Measurements from ENCODE around the gene TTN.
"Not testable (repeated sequence)": the region's sequence is repeated elsewhere in the genome, so short reads cannot be mapped to it uniquely, and the experiment has no call there.

TTN gene

DNA sequence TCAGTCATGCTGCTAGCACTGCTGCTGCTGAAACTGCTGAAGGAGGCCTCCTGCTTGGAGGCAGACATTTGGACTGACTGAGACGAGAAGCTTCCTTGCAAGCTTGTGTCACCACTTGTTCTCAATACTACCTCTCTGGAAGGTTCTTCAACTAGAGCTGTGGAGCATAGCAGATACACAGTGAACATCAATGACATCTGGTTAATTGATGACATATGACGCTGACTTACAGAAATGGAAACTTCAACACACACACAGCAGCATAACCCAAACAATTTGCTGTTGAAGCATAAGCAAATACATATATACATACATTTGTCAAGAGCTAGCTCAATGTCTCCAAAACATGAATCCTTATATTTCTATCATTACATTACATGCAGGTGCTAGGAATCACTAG is 279.6 kb downstream of the TTN start:
- no peak overlapping the region for H2AFZ ChIP-seq (ENCODE audit: low read length, unreplicated experiment)
- peaks cover 54% of the 10 kb centered on the region for H3K79me2 ChIP-seq (ENCODE audit: control insufficient read depth, insufficient read depth, low read length, unreplicated experiment)
- H3K4me3 ChIP-seq (ENCODE audit: low read depth, low read length), result no peak overlapping the region
- H3K36me3 ChIP-seq (ENCODE audit: insufficient read depth, low read length), result peaks cover 19% of the 10 kb centered on the region; the same call in 1 of the 2 replicates
- H3K27ac ChIP-seq (ENCODE audit: low read depth, low read length), result no peak overlapping the region
- peaks cover 8% of the 10 kb centered on the region for H3K4me1 ChIP-seq (ENCODE audit: control insufficient read depth, insufficient read depth, low read length, unreplicated experiment)
- no peaks in the 10 kb centered on the region for H3K27me3 ChIP-seq (ENCODE audit: insufficient read depth, low read length)

DNA sequence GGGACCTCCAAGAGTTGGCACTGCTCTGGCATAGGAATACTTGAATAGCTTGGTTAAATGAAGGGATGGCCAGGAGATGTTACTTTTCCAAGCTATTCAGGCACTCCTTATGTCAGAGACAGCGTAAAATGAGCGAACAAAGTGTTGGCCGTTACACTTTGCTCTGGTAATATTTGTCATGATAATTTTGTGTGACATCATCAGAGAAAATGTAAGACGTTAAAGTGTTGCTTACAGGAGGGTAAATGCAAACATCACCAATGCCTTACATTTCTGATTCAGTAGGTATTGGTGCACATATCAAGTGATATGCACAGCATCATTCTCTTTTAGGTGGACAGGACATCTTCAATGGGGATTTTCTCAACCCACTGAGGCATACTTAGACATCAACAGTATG is 281.0 kb downstream of the TTN start:
- Histone ChIP-seq H3K27ac (ENCODE audit: low read depth, low read length) (no peak overlapping the region), H3K4me3 (ENCODE audit: low read depth, low read length) (no peak overlapping the region), H3K79me2 (ENCODE audit: control insufficient read depth, insufficient read depth, low read length, unreplicated experiment) (peaks cover 50% of the 10 kb centered on the region), H3K27me3 (ENCODE audit: insufficient read depth, low read length) (no peaks in the 10 kb centered on the region), H3K4me1 (ENCODE audit: control insufficient read depth, insufficient read depth, low read length, unreplicated experiment) (peaks cover 8% of the 10 kb centered on the region), H2AFZ (ENCODE audit: low read length, unreplicated experiment) (no peak overlapping the region), H3K36me3 (ENCODE audit: insufficient read depth, low read length) (peaks cover 9% of the 10 kb centered on the region; the same call in 1 of the 2 replicates)

DNA sequence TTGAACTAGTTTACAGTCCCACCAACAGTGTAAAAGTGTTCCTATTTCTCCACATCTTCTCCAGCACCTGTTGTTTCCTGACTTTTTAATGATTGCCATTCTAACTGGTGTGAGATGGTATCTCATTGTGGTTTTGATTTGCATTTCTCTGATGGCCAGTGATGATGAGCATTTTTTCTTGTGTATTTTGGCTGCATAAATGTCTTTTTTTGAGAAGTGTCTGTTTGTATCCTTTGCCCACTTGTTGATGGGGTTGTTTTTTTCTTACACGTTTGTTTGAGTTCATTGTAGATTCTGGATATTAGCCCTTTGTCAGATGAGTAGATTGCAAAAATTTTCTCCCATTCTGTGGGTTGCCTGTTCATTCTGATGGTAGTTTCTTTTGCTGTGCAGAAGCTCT is 281.8 kb downstream of the TTN start:
- not testable (repeated sequence) for H3K27me3 ChIP-seq (ENCODE audit: insufficient read depth, low read length); H3K27ac ChIP-seq (ENCODE audit: low read depth, low read length); H3K36me3 ChIP-seq (ENCODE audit: insufficient read depth, low read length); H3K4me3 ChIP-seq (ENCODE audit: low read depth, low read length); H2AFZ ChIP-seq (ENCODE audit: low read length, unreplicated experiment); H3K4me1 ChIP-seq (ENCODE audit: control insufficient read depth, insufficient read depth, low read length, unreplicated experiment)
- peaks cover 45% of the 10 kb centered on the region for H3K79me2 ChIP-seq (ENCODE audit: control insufficient read depth, insufficient read depth, low read length, unreplicated experiment)

DNA sequence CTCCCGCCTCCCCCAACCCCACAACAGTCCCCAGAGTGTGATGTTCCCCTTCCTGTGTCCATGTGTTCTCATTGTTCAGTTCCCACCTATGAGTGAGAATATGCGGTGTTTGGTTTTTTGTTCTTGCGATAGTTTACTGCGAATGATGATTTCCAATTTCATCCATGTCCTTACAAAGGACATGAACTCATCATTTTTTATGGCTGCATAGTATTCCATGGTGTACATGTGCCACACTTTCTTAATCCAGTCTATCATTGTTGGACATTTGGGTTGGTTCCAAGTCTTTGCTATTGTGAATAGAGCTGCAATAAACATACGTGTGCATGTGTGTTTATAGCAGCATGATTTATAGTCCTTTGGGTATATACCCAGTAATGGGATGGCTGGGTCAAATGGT is 282.2 kb downstream of the TTN start:
- H2AFZ ChIP-seq (ENCODE audit: low read length, unreplicated experiment); H3K27me3 ChIP-seq (ENCODE audit: insufficient read depth, low read length); H3K4me3 ChIP-seq (ENCODE audit: low read depth, low read length); H3K27ac ChIP-seq (ENCODE audit: low read depth, low read length); H3K36me3 ChIP-seq (ENCODE audit: insufficient read depth, low read length); H3K4me1 ChIP-seq (ENCODE audit: control insufficient read depth, insufficient read depth, low read length, unreplicated experiment): not testable (repeated sequence)
- peaks cover 41% of the 10 kb centered on the region for H3K79me2 ChIP-seq (ENCODE audit: control insufficient read depth, insufficient read depth, low read length, unreplicated experiment)

DNA sequence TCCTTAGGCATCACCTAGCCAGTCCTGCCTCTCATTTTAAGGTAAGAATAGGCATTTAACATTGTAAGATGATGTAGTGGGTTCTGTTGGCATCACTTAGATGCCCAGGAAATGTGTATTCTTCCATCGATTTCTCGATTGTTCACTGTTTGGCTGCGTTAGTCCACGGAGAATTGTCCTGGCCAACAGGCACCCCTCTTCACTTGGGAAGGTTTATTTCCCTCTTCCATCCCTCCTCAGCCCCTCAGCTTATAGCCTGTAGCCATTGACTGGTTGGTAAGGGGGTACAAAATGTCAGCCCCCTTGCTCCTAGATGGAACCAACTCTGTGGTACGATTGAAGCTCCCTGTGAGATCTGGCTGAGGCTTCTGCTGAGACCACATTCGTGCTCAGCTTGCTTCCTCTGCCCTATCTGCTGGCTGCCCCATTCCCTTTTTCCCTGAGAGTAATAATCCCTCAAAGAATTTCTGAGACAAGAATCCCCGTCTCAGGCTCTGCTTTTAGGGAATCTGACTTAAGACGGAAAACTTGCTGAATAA is 283.6 kb downstream of the TTN start:
- peak overlapping the region; percentile 98 for H2AFZ ChIP-seq (ENCODE audit: low read length, unreplicated experiment)
- H3K79me2 ChIP-seq (ENCODE audit: control insufficient read depth, insufficient read depth, low read length, unreplicated experiment), result peaks cover 41% of the 10 kb centered on the region
- H3K4me1 ChIP-seq (ENCODE audit: control insufficient read depth, insufficient read depth, low read length, unreplicated experiment), result no peaks in the 10 kb centered on the region
- H3K36me3 ChIP-seq (ENCODE audit: insufficient read depth, low read length), result 0 out of 2 replicates have a peak, but pooled peaks cover 8% of the 10 kb centered on the region
- peak overlapping the region; percentile 36 for H3K27ac ChIP-seq (ENCODE audit: low read depth, low read length)
- peak overlapping the region; percentile 99 for H3K4me3 ChIP-seq (ENCODE audit: low read depth, low read length)
- H3K27me3 ChIP-seq (ENCODE audit: insufficient read depth, low read length), result no peaks in the 10 kb centered on the region

DNA sequence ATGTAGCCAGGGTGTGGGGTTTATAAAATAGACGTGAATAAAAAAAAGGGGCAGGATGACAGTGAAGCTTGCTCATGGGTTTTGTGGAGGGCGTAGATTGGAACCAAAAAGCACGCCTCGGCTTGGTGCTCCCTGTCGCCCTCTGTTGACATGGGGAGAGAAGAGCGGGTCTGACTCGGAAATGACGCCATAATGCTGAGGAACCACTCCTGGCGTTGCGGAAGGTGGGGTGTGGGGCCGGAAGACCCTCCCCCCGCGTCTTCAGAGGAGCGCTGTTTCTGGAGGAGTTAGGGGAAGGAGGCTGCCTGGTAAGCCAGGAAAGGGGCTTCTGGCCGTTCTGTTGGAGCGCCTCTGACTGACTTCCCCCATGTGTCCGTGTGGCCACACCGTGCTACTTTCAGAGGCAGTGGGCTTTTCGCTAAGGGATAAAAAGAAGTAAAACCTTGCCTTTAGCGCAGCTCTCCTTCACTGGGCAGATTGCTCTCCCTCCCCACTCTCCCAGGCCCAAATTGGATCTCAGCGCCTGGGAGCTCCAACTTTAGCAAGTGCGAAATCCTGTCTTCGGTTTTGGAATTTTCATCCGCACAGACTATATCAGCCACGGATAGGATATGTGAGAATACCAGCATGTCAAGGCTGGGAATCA is 284.1 kb downstream of the TTN start:
- Histone ChIP-seq H3K36me3 (ENCODE audit: insufficient read depth, low read length) (0 out of 2 replicates have a peak, but pooled peaks cover 8% of the 10 kb centered on the region), H3K4me1 (ENCODE audit: control insufficient read depth, insufficient read depth, low read length, unreplicated experiment) (no peaks in the 10 kb centered on the region), H2AFZ (ENCODE audit: low read length, unreplicated experiment) (peak overlapping the region; percentile 98), H3K27ac (ENCODE audit: low read depth, low read length) (peak overlapping the region; percentile 36), H3K27me3 (ENCODE audit: insufficient read depth, low read length) (no peaks in the 10 kb centered on the region), H3K79me2 (ENCODE audit: control insufficient read depth, insufficient read depth, low read length, unreplicated experiment) (peaks cover 40% of the 10 kb centered on the region), H3K4me3 (ENCODE audit: low read depth, low read length) (peak overlapping the region; percentile 99)

DNA sequence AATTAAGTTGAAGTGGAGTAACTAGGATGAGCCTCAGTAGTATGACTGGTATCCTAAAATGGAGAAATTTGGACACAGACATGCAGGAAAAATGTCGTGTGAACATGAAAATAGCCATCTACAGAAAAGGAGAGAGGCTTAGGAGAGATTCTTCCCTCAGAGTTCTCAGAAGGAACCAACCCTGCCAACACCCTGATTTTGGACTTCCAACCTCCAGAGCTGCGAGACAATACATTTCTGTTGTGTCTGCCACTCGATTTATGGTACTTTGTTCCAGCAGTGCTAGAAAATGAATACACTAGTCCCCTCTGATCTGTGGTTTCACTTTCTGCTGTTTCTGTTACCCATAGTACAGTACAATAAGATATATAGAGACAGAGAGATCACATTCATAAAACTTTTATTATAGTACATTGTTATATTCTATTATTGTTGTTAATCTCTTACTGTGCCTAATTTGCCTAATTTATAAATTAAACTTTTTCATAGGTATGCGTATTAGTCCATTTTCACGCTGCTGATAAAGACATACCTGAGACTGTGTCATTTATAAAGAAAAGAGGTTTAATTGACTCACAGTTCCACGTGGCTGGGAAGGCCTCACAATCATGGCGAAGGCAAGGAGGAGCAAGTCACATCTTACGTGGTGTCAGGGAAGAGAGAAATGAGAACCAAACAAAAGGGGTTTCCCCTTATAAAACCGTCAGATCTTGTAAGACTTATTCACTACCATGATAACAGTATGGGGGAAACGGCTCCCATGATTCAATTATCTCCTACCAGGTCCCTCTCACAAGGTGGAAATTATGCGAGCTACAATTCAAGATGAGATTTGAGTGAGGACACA is 285.7 kb downstream of the TTN start:
- H3K27me3 ChIP-seq (ENCODE audit: insufficient read depth, low read length), result no peaks in the 10 kb centered on the region
- no peak overlapping the region for H3K27ac ChIP-seq (ENCODE audit: low read depth, low read length)
- H3K4me3 ChIP-seq (ENCODE audit: low read depth, low read length), result no peak overlapping the region
- no peaks in the 10 kb centered on the region for H3K4me1 ChIP-seq (ENCODE audit: control insufficient read depth, insufficient read depth, low read length, unreplicated experiment)
- no peaks in the 10 kb centered on the region for H3K36me3 ChIP-seq (ENCODE audit: insufficient read depth, low read length)
- H3K79me2 ChIP-seq (ENCODE audit: control insufficient read depth, insufficient read depth, low read length, unreplicated experiment), result peaks cover 25% of the 10 kb centered on the region
- H2AFZ ChIP-seq (ENCODE audit: low read length, unreplicated experiment), result no peak overlapping the region

DNA sequence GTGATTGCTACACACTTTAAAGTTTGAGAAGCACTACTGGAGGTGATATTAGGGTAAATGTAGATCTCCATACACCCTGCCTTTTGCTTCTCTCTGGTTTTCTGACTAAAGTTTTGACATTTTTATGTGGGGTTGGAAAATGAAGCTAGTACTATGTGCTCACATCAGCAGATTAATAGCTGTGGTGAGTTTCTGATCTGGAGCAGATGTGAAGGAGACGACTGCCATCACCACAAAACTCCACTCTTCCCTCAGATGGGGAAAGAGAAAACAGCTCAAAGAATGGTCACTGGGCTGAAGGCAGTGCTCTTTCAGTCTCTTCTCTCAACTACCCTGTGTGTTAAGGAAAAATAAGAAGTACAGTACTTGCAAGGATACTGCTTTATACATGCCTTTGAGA is 289.7 kb downstream of the TTN start:
- Histone ChIP-seq H2AFZ (ENCODE audit: low read length, unreplicated experiment) (no peak overlapping the region), H3K4me1 (ENCODE audit: control insufficient read depth, insufficient read depth, low read length, unreplicated experiment) (peaks cover 20% of the 10 kb centered on the region)

DNA sequence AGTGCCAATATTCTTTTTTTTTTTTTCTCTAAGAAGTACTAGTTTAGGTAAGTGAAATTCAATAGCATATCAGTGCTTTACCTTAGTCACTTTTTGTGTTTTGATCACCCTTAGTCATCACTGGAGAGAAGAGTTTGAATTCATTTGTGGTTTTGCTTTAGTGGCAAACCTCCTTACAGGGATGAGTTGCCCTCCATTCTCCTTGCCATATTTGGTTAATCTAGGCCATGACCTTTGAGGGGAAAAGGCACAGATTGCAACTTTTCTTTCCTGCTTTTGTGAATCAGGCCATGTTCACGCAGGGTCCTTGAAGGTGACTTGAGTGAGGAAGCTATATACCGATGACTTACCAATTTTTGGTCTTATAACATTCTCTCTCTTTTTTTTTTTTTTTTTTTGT is 292.6 kb downstream of the TTN start:
- Histone ChIP-seq H3K27me3 (ENCODE audit: insufficient read depth, low read length) (no peaks in the 10 kb centered on the region), H3K4me1 (ENCODE audit: control insufficient read depth, insufficient read depth, low read length, unreplicated experiment) (peaks cover 20% of the 10 kb centered on the region), H2AFZ (ENCODE audit: low read length, unreplicated experiment) (no peak overlapping the region), H3K4me3 (ENCODE audit: low read depth, low read length) (0 out of 2 replicates have a peak overlapping the region, but pooled peaks have one; percentile 13), H3K79me2 (ENCODE audit: control insufficient read depth, insufficient read depth, low read length, unreplicated experiment) (no peaks in the 10 kb centered on the region), H3K36me3 (ENCODE audit: insufficient read depth, low read length) (no peaks in the 10 kb centered on the region), H3K27ac (ENCODE audit: low read depth, low read length) (peak overlapping the region; percentile 74)

More for the DNA sequence above, 289.7 kb downstream of the TTN start:
- Histone ChIP-seq H3K36me3 (ENCODE audit: insufficient read depth, low read length) (no peaks in the 10 kb centered on the region), H3K27ac (ENCODE audit: low read depth, low read length) (no peak overlapping the region), H3K79me2 (ENCODE audit: control insufficient read depth, insufficient read depth, low read length, unreplicated experiment) (no peaks in the 10 kb centered on the region), H3K27me3 (ENCODE audit: insufficient read depth, low read length) (no peaks in the 10 kb centered on the region), H3K4me3 (ENCODE audit: low read depth, low read length) (no peak overlapping the region)

DNA sequence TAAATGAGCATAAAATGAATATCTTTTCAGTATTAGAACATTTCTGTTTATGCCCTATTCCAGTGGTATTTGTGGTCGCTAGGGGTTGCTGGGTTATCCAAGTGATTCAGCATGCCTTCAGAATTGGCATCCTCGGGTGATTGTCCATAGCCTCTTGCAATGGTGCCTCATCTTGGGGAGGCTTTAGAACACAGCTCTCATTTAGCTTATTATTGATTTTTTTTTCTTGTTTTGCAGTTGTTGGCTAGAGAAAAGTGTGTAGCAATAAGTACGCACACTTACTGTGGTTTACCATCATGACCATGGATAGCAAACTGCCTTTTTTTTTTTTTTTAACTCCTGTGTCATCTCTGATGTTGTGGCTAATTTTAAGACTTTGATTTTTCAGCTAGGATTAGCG is 293.3 kb downstream of the TTN start:
- no peak overlapping the region for H3K4me3 ChIP-seq (ENCODE audit: low read depth, low read length)
- H3K36me3 ChIP-seq (ENCODE audit: insufficient read depth, low read length), result no peaks in the 10 kb centered on the region
- no peak overlapping the region for H2AFZ ChIP-seq (ENCODE audit: low read length, unreplicated experiment)
- peak overlapping the region; percentile 74 for H3K27ac ChIP-seq (ENCODE audit: low read depth, low read length)
- H3K27me3 ChIP-seq (ENCODE audit: insufficient read depth, low read length), result no peaks in the 10 kb centered on the region
- H3K79me2 ChIP-seq (ENCODE audit: control insufficient read depth, insufficient read depth, low read length, unreplicated experiment), result no peaks in the 10 kb centered on the region
- peaks cover 20% of the 10 kb centered on the region for H3K4me1 ChIP-seq (ENCODE audit: control insufficient read depth, insufficient read depth, low read length, unreplicated experiment)

Measured in ACC112 (cell line).